Measurements from ENCODE around the gene AAMP.

AAMP gene

GRCh38 chr2:218265626-218266025 is 4.3 kb downstream of the AAMP start:
- DNase-seq, result no peak
- no peaks in the 10 kb centered on the region for H3K9me2 ChIP-seq (replicated peaks; ENCODE audit: insufficient read depth, low read length)
- no peak overlapping the region for H3K27ac ChIP-seq (ENCODE audit: low read length)
- H3K4me1 ChIP-seq (ENCODE audit: low read length), result peaks cover 17% of the 10 kb centered on the region
- H4K20me1 ChIP-seq (ENCODE audit: insufficient read depth, low read length), result no peaks in the 10 kb centered on the region
- H3K9ac ChIP-seq (ENCODE audit: low read length), result no peak overlapping the region
- peaks cover 22% of the 10 kb centered on the region for H3K79me2 ChIP-seq (ENCODE audit: low read length)
- H3K9me3 ChIP-seq (replicated peaks; ENCODE audit: insufficient read depth, low read length), result no peaks in the 10 kb centered on the region
- no peak for TF ChIP-seq EZH2 (optimal IDR thresholded peaks at IDR 0.05; ENCODE audit: low read depth, low read length)
- H3K4me2 ChIP-seq (ENCODE audit: low read depth, low read length), result no peak overlapping the region
- H3F3A ChIP-seq (ENCODE audit: insufficient read depth, low read length), result no peaks in the 10 kb centered on the region
- H3K4me3 ChIP-seq (ENCODE audit: low read length), result no peak overlapping the region
- no peaks in the 10 kb centered on the region for H3K27me3 ChIP-seq (replicated peaks; ENCODE audit: insufficient read depth, low read length)
- H3K36me3 ChIP-seq (replicated peaks; ENCODE audit: insufficient read depth, low read length), result no peaks in the 10 kb centered on the region
- no peak overlapping the region for H2AFZ ChIP-seq (ENCODE audit: low read length)

DNA sequence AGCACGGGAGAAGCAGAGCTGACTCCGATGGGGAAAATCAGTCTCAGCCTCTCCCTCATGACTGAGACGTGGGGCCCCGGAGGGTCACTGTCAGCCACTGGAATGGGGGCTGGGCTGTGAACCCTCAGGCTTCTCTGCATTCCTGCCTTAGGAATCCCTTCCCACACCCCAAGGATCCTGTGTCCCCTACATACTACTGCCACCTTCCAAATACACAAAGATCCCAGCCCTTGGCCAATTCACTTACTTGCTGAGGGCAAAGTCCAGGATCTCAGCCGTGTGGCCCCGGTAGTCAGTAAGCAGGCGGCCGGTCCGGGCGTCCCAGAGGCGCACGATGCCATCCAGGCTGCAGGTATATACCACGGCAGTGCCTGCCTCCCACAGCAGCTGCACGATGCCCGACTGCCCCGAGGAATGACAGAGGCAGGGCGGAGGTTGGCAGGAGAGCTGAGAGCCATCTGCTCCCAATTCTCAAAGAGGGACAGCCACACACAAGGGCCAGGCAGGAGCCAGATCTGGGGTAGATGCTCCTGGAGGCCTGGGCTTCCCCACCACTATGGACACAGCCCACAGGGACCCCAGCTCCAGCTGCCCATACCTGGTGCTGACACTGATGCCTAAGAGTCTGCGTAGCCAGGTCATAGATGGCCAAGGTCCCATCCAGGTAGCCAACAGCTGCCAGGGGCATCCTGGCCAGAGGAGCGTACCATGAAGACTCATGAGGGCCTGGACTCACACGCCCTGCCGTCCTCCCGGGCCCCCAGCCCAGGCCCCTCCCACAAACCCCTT is 5.0 kb downstream of the AAMP start:
- Histone ChIP-seq H3K27ac (ENCODE audit: low read length) (no peak overlapping the region), H3K27me3 (replicated peaks; ENCODE audit: insufficient read depth, low read length) (no peaks in the 10 kb centered on the region), H3F3A (ENCODE audit: insufficient read depth, low read length) (no peaks in the 10 kb centered on the region), H2AFZ (ENCODE audit: low read length) (no peak overlapping the region), H4K20me1 (ENCODE audit: insufficient read depth, low read length) (no peaks in the 10 kb centered on the region), H3K9ac (ENCODE audit: low read length) (no peak overlapping the region), H3K9me3 (replicated peaks; ENCODE audit: insufficient read depth, low read length) (no peaks in the 10 kb centered on the region), H3K4me2 (ENCODE audit: low read depth, low read length) (no peak overlapping the region), H3K79me2 (ENCODE audit: low read length) (peaks cover 19% of the 10 kb centered on the region), H3K9me2 (replicated peaks; ENCODE audit: insufficient read depth, low read length) (no peaks in the 10 kb centered on the region), H3K4me3 (ENCODE audit: low read length) (no peak overlapping the region), H3K4me1 (ENCODE audit: low read length) (peaks cover 24% of the 10 kb centered on the region), H3K36me3 (replicated peaks; ENCODE audit: insufficient read depth, low read length) (no peaks in the 10 kb centered on the region)
- DNase-seq, result no peak
- TF ChIP-seq EZH2phosphoT487 (IDR thresholded peaks at IDR 0.05; ENCODE audit: low read length) (no peak), EZH2 (optimal IDR thresholded peaks at IDR 0.05; ENCODE audit: low read depth, low read length) (no peak)
- TF ChIP-seq, protein P1, sequence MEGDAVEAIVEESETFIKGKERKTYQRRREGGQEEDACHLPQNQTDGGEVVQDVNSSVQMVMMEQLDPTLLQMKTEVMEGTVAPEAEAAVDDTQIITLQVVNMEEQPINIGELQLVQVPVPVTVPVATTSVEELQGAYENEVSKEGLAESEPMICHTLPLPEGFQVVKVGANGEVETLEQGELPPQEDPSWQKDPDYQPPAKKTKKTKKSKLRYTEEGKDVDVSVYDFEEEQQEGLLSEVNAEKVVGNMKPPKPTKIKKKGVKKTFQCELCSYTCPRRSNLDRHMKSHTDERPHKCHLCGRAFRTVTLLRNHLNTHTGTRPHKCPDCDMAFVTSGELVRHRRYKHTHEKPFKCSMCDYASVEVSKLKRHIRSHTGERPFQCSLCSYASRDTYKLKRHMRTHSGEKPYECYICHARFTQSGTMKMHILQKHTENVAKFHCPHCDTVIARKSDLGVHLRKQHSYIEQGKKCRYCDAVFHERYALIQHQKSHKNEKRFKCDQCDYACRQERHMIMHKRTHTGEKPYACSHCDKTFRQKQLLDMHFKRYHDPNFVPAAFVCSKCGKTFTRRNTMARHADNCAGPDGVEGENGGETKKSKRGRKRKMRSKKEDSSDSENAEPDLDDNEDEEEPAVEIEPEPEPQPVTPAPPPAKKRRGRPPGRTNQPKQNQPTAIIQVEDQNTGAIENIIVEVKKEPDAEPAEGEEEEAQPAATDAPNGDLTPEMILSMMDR (IDR thresholded peaks at IDR 0.05; ENCODE audit: low read length), result no peak

DNA sequence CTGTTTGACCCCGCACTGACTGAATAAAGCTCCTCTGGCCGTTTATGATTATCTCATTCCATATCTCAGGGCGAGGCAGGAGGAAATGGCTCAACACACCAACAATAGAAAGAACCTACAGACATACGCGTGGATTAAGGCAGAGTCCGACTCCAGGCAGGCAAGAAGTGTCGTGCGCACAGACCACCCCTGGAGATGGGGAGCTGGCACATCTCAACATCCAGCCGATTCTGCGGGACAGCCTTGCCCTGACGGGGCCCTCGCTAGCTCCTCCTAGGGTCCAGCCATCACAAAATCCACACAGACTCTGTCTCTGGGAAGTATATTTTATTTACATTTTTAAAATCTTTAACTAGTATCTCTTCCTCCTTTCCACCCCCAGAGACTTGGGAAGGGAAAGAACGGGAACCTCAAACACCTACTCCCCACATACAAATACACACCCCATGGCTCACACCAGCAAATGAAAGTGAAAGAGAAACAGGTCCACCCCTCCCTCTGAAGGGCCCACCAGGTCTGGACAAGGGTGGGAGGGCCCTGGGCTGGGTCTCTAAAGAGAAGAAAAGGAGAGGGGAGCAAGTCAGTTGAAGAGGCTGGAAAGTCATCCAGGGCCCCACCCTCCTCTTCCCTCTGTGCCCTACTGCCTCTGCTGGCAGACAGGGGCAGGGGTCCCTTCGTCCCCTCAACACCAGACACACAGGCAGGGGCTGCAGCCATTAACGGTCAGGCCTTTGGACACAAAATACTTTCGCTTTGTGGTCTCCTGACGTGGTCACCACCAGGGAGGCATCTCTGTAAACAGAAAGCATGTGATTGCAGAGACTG is 5.9 kb downstream of the AAMP start:
- H4K20me1 ChIP-seq (ENCODE audit: insufficient read depth, low read length), result no peaks in the 10 kb centered on the region

More for the DNA sequence above, 5.9 kb downstream of the AAMP start:
- Histone ChIP-seq H3K27ac (ENCODE audit: low read length) (no peak overlapping the region), H3K4me3 (ENCODE audit: low read length) (no peak overlapping the region), H3K9me2 (replicated peaks; ENCODE audit: insufficient read depth, low read length) (no peaks in the 10 kb centered on the region), H3F3A (ENCODE audit: insufficient read depth, low read length) (no peaks in the 10 kb centered on the region), H3K4me1 (ENCODE audit: low read length) (peaks cover 25% of the 10 kb centered on the region), H3K9ac (ENCODE audit: low read length) (no peak overlapping the region), H3K36me3 (replicated peaks; ENCODE audit: insufficient read depth, low read length) (no peaks in the 10 kb centered on the region), H3K9me3 (replicated peaks; ENCODE audit: insufficient read depth, low read length) (no peaks in the 10 kb centered on the region), H3K79me2 (ENCODE audit: low read length) (peaks cover 10% of the 10 kb centered on the region), H3K4me2 (ENCODE audit: low read depth, low read length) (no peak overlapping the region), H3K27me3 (replicated peaks; ENCODE audit: insufficient read depth, low read length) (no peaks in the 10 kb centered on the region), H2AFZ (ENCODE audit: low read length) (no peak overlapping the region)
- no peak for DNase-seq
- TF ChIP-seq, protein P1 (IDR thresholded peaks at IDR 0.05; ENCODE audit: low read length), result no peak
- TF ChIP-seq EZH2phosphoT487 (IDR thresholded peaks at IDR 0.05; ENCODE audit: low read length) (no peak), EZH2 (optimal IDR thresholded peaks at IDR 0.05; ENCODE audit: low read depth, low read length) (no peak)
